Measurements from ENCODE around the gene TRAF3IP1.

- TF ChIP-seq CTCF (IDR thresholded peaks at IDR 0.05) (no peak), POLR2A (IDR thresholded peaks at IDR 0.05) (no peak)
Observed at GRCh38 chr2:238291550-238292281, 28.6 kb upstream of the TRAF3IP1 start.

Measured in testis (tissue), 2 donors.